Activated CD8-positive, alpha-beta T cell treated with anti-CD3 and anti-CD28 coated beads for 36 hours (primary cell): ENCODE data around the gene WAPL. TPM values are rescaled to one million over a fixed set of nuclear protein-coding genes. Genes with fewer than 3 reads are reported as not detected.
A peak's percentile ranks its signal among the peaks of the same experiment; 100 is the strongest.
"Not testable (repeated sequence)": the region's sequence is repeated elsewhere in the genome, so short reads cannot be mapped to it uniquely, and the experiment has no call there.

Experiments
- ATAC-seq: fragments of 200-7000 bp; cut with Tn5 transposase; one replicate; pipeline ENCODE4 v1.10.0; 2021; ENCODE audit warnings: mild to moderate bottlenecking, moderate library complexity
- CTCF ChIA-PET: fragments of 350-600 bp; sonication (Branson Sonifier 250); formaldehyde crosslinking; loops from one replicate; lab custom pipeline; 2021; ENCODE audit warnings: antibody characterized with exemption; lab: Charles Lee
- POLR2A ChIA-PET: fragments of 350-600 bp; sonication (Branson Sonifier 250); formaldehyde crosslinking; loops from one replicate; lab custom pipeline; 2021; ENCODE audit warnings: antibody characterized with exemption; lab: Charles Lee
- DNase-seq: peaks from one replicate; pipeline ENCODE4 v3.0.0-alpha.2; 2020
- H3K27ac Mint-ChIP-seq: one replicate; pipeline ENCODE4 v1.8.0; 2021; ENCODE audit warnings: mild to moderate bottlenecking, mixed read lengths
- H3K27me3 Mint-ChIP-seq: one replicate; pipeline ENCODE4 v1.8.0; 2021; ENCODE audit warnings: mixed read lengths
- H3K36me3 Mint-ChIP-seq: one replicate; pipeline ENCODE4 v1.8.0; 2021; ENCODE audit warnings: low read depth, mixed read lengths
- H3K4me1 Mint-ChIP-seq: one replicate; pipeline ENCODE4 v1.8.0; 2021; ENCODE audit warnings: low read depth, mixed read lengths
- H3K4me3 Mint-ChIP-seq: one replicate; pipeline ENCODE4 v1.8.0; 2021; ENCODE audit warnings: mild to moderate bottlenecking, moderate library complexity, mixed read lengths
- H3K9me3 Mint-ChIP-seq: one replicate; pipeline ENCODE4 v1.8.0; 2021; ENCODE audit warnings: mixed read lengths
- CTCF ChIP-seq: fragments of 200-600 bp; IDR thresholded peaks from one replicate; pipeline ENCODE4 v1.8.0; 2022; ENCODE audit warnings: antibody characterized with exemption, mild to moderate bottlenecking
- intact Hi-C: fragments of 100-400 bp; cut with micrococcal nuclease; formaldehyde crosslinking; loops from one replicate; pipeline ENCODE4 v1.10.0; 2022
- total RNA-seq, 2 experiments: library from RNA; stranded (reverse); gene quantifications; one replicate each; pipeline ENCODE4 v1.2.3, GENCODE V29; 2021

The WAPL gene
- total RNA-seq, 2 experiments from 2014 or later: 40.9 to 42.0 TPM

DNA sequence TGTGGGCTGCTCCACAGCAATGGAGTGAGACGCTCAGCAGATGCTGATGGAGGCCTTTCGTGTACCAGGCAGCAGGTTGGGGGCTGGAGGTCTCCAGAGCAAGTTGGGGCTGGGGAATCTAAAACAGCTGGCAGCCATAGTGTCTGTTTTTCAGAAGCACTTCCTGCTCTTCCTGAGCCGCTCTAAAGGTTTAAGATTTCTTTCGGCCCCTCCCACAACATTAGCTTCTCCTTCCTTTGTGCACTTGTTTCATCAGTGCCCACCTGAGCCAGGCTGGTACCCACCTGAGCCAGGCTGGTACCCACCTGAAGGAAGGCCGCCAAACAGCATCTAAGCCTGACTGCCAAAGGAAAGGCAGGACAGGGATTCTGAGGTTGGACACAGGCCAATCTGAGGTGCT lies 18.4 kb upstream of the WAPL start:
- Mint-ChIP-seq H3K27ac (peak overlapping the region; percentile 26), H3K4me3 (no peak overlapping the region), H3K9me3 (peaks cover 4% of the 10 kb centered on the region), H3K36me3 (no peaks in the 10 kb centered on the region), H3K27me3 (no peaks in the 10 kb centered on the region), H3K4me1 (peaks cover 23% of the 10 kb centered on the region)
- DNase-seq (no peak), ATAC-seq (no peak)
- intact Hi-C loops: no loop called here
- no peak for TF ChIP-seq CTCF
- POLR2A ChIA-PET: no interaction called here
- CTCF ChIA-PET: interaction anchor here (1.4 kb wide), 1 partner anchor 46 kb away, joined by 4 read pairs; no protein-coding TSS in a partner anchor

DNA sequence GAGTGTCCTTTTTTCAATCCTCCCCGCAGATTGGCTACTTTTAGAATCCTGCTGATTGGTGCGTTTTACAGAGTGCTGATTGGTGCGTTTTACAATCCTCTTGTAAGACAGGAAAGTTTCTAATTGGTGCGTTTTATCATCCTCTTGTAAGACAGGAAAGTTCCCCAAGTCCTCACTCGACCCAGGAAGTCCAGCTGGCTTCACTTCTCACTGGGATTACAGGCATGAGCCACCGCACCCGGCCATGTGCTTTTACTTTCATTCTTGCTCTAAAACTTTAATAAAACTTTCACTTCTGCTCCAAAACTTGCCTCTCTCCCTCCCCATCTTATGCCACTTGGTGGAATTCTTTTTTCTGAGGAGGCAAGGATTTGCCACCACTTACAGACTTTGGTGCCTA lies 17.0 kb upstream of the WAPL start:
- intact Hi-C loops: no loop called here
- peaks cover 23% of the 10 kb centered on the region for H3K4me1 Mint-ChIP-seq
- no peaks in the 10 kb centered on the region for H3K27me3 Mint-ChIP-seq
- H3K4me3 Mint-ChIP-seq: no peak overlapping the region
- peak overlapping the region; percentile 10 for H3K27ac Mint-ChIP-seq
- TF ChIP-seq CTCF: no peak
- DNase-seq (peak; percentile 30), ATAC-seq (no peak)
- peaks cover 4% of the 10 kb centered on the region for H3K9me3 Mint-ChIP-seq
- H3K36me3 Mint-ChIP-seq: no peaks in the 10 kb centered on the region
- POLR2A ChIA-PET: no interaction called here
- CTCF ChIA-PET: no interaction called here

- H3K9me3 Mint-ChIP-seq, ATAC-seq, intact Hi-C loops, H3K27me3 Mint-ChIP-seq, DNase-seq, H3K4me3 Mint-ChIP-seq, H3K27ac Mint-ChIP-seq, H3K36me3 Mint-ChIP-seq: not testable (repeated sequence)
- peaks cover 23% of the 10 kb centered on the region for H3K4me1 Mint-ChIP-seq
- ChIA-PET CTCF (interaction anchor here (0.6 kb wide), 1 partner anchor 138 kb away, joined by 3 read pairs; no protein-coding TSS in a partner anchor), POLR2A (interaction anchor here (1.2 kb wide), 1 partner anchor 16 kb away, joined by 3 read pairs; the partner anchor contains the start of gene WAPL)
Observed at GRCh38 chr10:86538040-86538439, 16.4 kb upstream of the WAPL start.

DNA sequence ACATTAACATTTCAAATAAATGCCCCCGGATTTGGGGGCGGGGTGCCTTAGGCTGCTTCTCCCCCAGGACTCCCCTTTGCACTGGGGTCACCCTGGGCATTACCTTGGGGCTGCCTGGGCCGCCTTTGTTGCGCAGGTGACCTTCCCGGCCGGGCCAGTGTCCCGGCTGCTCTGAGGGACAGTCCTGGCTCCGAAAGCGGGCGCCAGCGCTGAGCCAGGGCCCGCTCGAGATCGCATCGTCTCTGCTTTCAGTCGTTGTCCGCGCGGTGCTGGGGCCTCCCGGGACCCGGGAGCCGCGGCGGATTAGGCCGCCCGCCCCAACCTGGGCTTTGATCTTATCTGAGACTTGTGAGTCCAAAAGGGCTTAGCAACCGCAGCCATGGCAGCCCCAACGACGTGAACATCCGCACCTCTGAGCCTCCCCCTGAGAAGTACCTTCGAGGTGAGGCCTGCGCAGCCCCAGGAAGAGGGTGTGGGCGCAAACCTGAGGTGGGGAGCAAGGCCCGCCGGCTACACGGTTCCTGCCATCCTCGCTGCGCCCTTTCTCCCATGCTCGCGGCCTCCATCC lies 14.8 kb upstream of the WAPL start:
- intact Hi-C loops: no loop called here
- H3K27ac Mint-ChIP-seq: peak overlapping the region; percentile 80
- no peaks in the 10 kb centered on the region for H3K27me3 Mint-ChIP-seq
- ATAC-seq (peak; percentile 73), DNase-seq (peak; percentile 71)
- H3K9me3 Mint-ChIP-seq: peaks cover 4% of the 10 kb centered on the region
- peak; percentile 16 for TF ChIP-seq CTCF
- peak overlapping the region; percentile 54 for H3K4me3 Mint-ChIP-seq
- peaks cover 23% of the 10 kb centered on the region for H3K4me1 Mint-ChIP-seq
- ChIA-PET CTCF (no interaction called here), POLR2A (no interaction called here)
- no peaks in the 10 kb centered on the region for H3K36me3 Mint-ChIP-seq

GRCh38 chr10:86535132-86535882 lies 13.7 kb upstream of the WAPL start:
- intact Hi-C loops: no loop called here
- Mint-ChIP-seq H3K27ac (peak overlapping the region; percentile 68), H3K27me3 (no peaks in the 10 kb centered on the region), H3K4me1 (peaks cover 23% of the 10 kb centered on the region), H3K36me3 (no peaks in the 10 kb centered on the region), H3K4me3 (peak overlapping the region; percentile 59), H3K9me3 (peaks cover 4% of the 10 kb centered on the region)
- POLR2A ChIA-PET: interaction anchor here (1.2 to 2.1 kb wide), 3 partner anchors 11 to 13 kb away, joined by 3 to 11 read pairs (median 4); partner anchors contain the start of gene WAPL
- CTCF ChIA-PET: interaction anchor here (1.0 to 2.1 kb wide), 5 partner anchors 8 to 135 kb away, joined by 3 to 5 read pairs (median 4); no protein-coding TSS in a partner anchor
- ATAC-seq: peak; percentile 9
- no peak for DNase-seq
- no peak for TF ChIP-seq CTCF
